ENCODE data around the gene FBXW5. TPM values are rescaled to one million over a fixed set of nuclear protein-coding genes. Genes with fewer than 3 reads are reported as not detected.

The FBXW5 gene
- total and polyA plus RNA-seq, 2 experiments from 2014 or later: 110 to 234 TPM

DNA sequence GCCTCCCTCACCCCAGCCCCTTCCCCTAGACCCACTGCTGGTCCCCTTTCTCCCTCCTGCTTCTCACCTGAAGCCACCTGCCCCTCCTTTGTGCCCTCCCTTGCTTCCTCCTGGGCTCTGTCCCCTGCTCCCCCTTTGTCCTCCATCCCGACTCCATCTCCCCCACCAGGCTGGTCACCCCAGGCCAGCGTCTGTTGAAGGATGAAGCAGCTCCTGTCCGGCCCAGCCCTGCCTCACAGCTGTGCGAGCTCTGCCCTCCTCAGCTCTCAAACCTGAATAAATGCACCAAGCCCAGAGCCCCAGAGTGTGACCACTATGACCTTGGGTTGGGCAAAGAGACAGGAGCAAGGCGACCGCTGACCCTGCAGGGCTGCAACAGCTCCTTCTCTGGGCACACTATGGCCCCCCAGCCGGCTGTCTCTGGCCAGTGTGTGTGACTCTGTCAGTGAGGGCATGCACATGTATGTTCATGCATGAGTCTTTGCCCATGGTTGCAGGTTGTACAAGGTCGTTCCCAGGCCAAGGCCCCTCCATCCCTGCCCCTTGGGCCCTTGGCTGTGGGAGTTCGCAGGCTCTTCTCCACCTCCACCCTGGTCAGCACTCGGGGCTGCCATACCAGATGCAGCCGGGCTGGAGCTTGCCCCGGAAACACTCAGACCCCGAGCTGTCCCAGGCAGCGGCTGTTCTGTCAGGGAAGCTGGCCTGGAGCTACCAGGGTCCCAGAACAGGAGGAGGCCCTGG is 10.8 kb upstream of the FBXW5 start:
- no peak overlapping the region for H3K4me3 ChIP-seq
- WGBS, 2 experiments (ENCODE audit: low coverage in 1 of 2, low lambda C conversion rate in 2 of 2, missing lambda C conversion rate in 2 of 2): 66 to 71% methylated on average over 14 of the region's 14 CpGs

GRCh38 chr9:136954270-136955083 is 9.9 kb upstream of the FBXW5 start:
- Histone ChIP-seq H3K9me2 (ENCODE audit: insufficient read depth) (no peaks in the 10 kb centered on the region), H3K9ac (no peak overlapping the region), H3K9me3 (ENCODE audit: low read depth) (no peaks in the 10 kb centered on the region), H3F3A (ENCODE audit: insufficient read depth) (no peaks in the 10 kb centered on the region), H3K27ac (no peak overlapping the region), H4K20me1 (ENCODE audit: insufficient read depth) (no peaks in the 10 kb centered on the region), H3K79me2 (ENCODE audit: insufficient read depth) (no peaks in the 10 kb centered on the region), H2AFZ (no peak overlapping the region), H3K36me3 (ENCODE audit: low read depth) (no peaks in the 10 kb centered on the region), H3K4me3 (no peak overlapping the region), H3K27me3 (replicated peaks; ENCODE audit: insufficient read depth) (no peaks in the 10 kb centered on the region; the same call in 1 of the 2 replicates), H3K4me1 (ENCODE audit: insufficient read depth) (no peaks in the 10 kb centered on the region), H3K4me2 (ENCODE audit: unreplicated experiment) (no peak overlapping the region)
- TF ChIP-seq EZH2phosphoT487 (IDR thresholded peaks at IDR 0.05; ENCODE audit: insufficient read depth, low read depth): no peak
- no peak for TF ChIP-seq EZH2 (IDR thresholded peaks at IDR 0.05; ENCODE audit: insufficient read depth, poor library complexity, severe bottlenecking)
- in situ Hi-C loops (cut with MboI): no loop called here
- no peak for DNase-seq
- 60 to 62% methylated on average over 14 to 24 of the region's 25 CpGs for WGBS, 2 experiments (ENCODE audit: low coverage in 1 of 2, low lambda C conversion rate in 2 of 2, missing lambda C conversion rate in 2 of 2)

More for the DNA sequence above, 10.8 kb upstream of the FBXW5 start:
- Histone ChIP-seq H3F3A (ENCODE audit: insufficient read depth) (no peaks in the 10 kb centered on the region), H3K4me2 (ENCODE audit: unreplicated experiment) (no peak overlapping the region), H3K4me1 (ENCODE audit: insufficient read depth) (no peaks in the 10 kb centered on the region), H2AFZ (no peak overlapping the region), H3K9me2 (ENCODE audit: insufficient read depth) (no peaks in the 10 kb centered on the region), H3K9ac (no peak overlapping the region), H3K27ac (no peak overlapping the region), H3K79me2 (ENCODE audit: insufficient read depth) (no peaks in the 10 kb centered on the region), H4K20me1 (ENCODE audit: insufficient read depth) (no peaks in the 10 kb centered on the region), H3K27me3 (replicated peaks; ENCODE audit: insufficient read depth) (no peaks in the 10 kb centered on the region; the same call in 1 of the 2 replicates), H3K36me3 (ENCODE audit: low read depth) (no peaks in the 10 kb centered on the region), H3K9me3 (ENCODE audit: low read depth) (no peaks in the 10 kb centered on the region)
- in situ Hi-C loops (cut with MboI): no loop called here
- DNase-seq: no peak
- TF ChIP-seq EZH2 (IDR thresholded peaks at IDR 0.05; ENCODE audit: insufficient read depth, poor library complexity, severe bottlenecking): no peak
- no peak for TF ChIP-seq EZH2phosphoT487 (IDR thresholded peaks at IDR 0.05; ENCODE audit: insufficient read depth, low read depth)

DNA sequence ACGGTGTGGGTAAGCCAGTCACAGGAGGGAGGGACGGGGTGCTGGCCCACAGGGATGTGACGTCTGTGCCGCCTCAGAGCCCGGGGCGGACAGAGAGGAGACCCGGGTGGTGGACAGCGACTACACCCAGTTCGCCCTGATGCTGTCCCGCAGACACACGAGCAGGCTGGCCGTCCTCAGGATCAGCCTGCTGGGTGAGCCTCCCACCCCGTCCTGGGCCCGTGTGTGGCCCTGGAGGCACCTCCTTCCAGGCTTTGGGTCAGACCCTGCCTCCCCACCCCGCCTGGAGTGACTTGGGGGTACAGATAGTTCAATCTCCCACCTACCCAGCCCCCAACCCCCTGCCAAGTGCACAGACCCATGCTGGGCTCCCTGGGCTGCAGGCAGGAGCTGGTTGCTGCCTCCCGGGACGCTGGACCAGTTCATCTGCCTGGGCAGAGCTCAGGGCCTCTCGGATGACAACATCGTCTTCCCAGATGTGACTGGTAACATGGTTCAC is 9.3 kb upstream of the FBXW5 start:
- H4K20me1 ChIP-seq (ENCODE audit: insufficient read depth): no peaks in the 10 kb centered on the region
- H3K79me2 ChIP-seq (ENCODE audit: insufficient read depth): no peaks in the 10 kb centered on the region
- no peak overlapping the region for H3K27ac ChIP-seq
- no peak overlapping the region for H3K9ac ChIP-seq
- WGBS, 2 experiments (ENCODE audit: low coverage in 1 of 2, low lambda C conversion rate in 2 of 2, missing lambda C conversion rate in 2 of 2): 54 to 59% methylated on average over 18 to 19 of the region's 19 CpGs
- no peak for DNase-seq
- no peaks in the 10 kb centered on the region for H3K9me2 ChIP-seq (ENCODE audit: insufficient read depth)
- no peaks in the 10 kb centered on the region for H3K36me3 ChIP-seq (ENCODE audit: low read depth)
- H3K4me3 ChIP-seq: no peak overlapping the region
- H2AFZ ChIP-seq: no peak overlapping the region
- H3F3A ChIP-seq (ENCODE audit: insufficient read depth): no peaks in the 10 kb centered on the region
- in situ Hi-C loops (cut with MboI): no loop called here
- no peaks in the 10 kb centered on the region for H3K4me1 ChIP-seq (ENCODE audit: insufficient read depth)
- no peaks in the 10 kb centered on the region for H3K9me3 ChIP-seq (ENCODE audit: low read depth)
- TF ChIP-seq EZH2 (IDR thresholded peaks at IDR 0.05; ENCODE audit: insufficient read depth, poor library complexity, severe bottlenecking): no peak
- no peak overlapping the region for H3K4me2 ChIP-seq (ENCODE audit: unreplicated experiment)
- no peaks in the 10 kb centered on the region; the same call in 1 of the 2 replicates for H3K27me3 ChIP-seq (replicated peaks; ENCODE audit: insufficient read depth)

DNA sequence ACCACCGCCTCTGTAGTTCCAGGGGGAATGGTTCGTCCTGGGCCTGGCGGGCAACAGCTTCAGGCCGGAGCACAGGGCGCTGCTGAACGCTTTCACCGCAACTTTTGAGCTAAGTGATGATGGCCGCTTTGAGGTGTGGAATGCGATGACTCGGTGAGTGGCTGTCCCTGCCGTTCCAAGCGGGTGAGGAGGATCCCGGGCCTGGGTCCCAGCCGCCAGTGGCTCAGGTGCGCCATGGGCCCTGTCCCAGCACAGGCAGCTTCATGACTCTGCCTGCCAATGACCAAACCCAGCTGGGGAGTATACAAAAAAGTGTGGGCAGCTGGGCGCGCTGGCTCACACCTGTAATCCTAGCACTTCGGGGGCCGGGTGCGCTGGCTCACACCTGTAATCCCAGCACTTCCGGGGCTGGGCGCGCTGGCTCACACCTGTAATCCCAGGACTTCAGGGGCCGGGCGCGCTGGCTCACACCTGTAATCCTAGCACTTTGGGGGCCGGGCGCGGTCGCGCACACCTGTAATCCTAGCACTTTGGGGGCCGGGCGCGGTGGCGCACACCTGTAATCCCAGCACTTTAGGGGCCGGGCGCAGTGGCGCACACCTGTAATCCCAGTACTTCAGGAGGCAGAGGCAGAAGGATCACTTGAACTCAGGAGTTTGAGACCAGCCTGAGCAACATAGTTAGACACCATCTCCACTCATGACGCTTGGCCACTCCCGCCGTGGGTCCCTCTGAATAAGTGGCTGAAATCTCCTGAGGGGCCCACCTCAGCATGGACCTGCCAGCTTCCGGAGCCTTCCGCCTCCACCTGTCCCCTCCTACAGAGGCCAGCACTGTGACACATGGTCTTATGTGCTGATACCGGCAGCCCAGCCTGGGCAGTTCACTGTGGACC is 8.6 kb upstream of the FBXW5 start:
- Histone ChIP-seq H3K79me2 (ENCODE audit: insufficient read depth) (no peaks in the 10 kb centered on the region), H3K9me2 (ENCODE audit: insufficient read depth) (no peaks in the 10 kb centered on the region), H3K9ac (no peak overlapping the region), H3K4me1 (ENCODE audit: insufficient read depth) (no peaks in the 10 kb centered on the region), H3K36me3 (ENCODE audit: low read depth) (no peaks in the 10 kb centered on the region), H3K4me2 (ENCODE audit: unreplicated experiment) (no peak overlapping the region), H4K20me1 (ENCODE audit: insufficient read depth) (no peaks in the 10 kb centered on the region), H3K9me3 (ENCODE audit: low read depth) (no peaks in the 10 kb centered on the region), H3K27me3 (replicated peaks; ENCODE audit: insufficient read depth) (no peaks in the 10 kb centered on the region; the same call in 1 of the 2 replicates), H3K27ac (no peak overlapping the region), H2AFZ (no peak overlapping the region), H3K4me3 (no peak overlapping the region), H3F3A (ENCODE audit: insufficient read depth) (no peaks in the 10 kb centered on the region)
- no peak for TF ChIP-seq EZH2 (IDR thresholded peaks at IDR 0.05; ENCODE audit: insufficient read depth, poor library complexity, severe bottlenecking)
- no peak for TF ChIP-seq EZH2phosphoT487 (IDR thresholded peaks at IDR 0.05; ENCODE audit: insufficient read depth, low read depth)
- 82 to 83% methylated on average over 36 to 43 of the region's 44 CpGs for WGBS, 2 experiments (ENCODE audit: low coverage in 1 of 2, low lambda C conversion rate in 2 of 2, missing lambda C conversion rate in 2 of 2)
- DNase-seq: no peak
- in situ Hi-C loops (cut with MboI): no loop called here

All from GM23248 (cell line).